Esophagus squamous epithelium (tissue), 4 donors: ENCODE data around the gene MAPK7.

Experiments used
- CTCF ChIP-seq, 6 experiments: fragments of 450-650 bp in 4 of 6; fragments of 200-600 bp in 2 of 6; sonication (generic) in 2 of 6; IDR thresholded peaks; one replicate each; pipeline ENCODE4 v1.5.1; 2016 to 2019; ENCODE audit warnings: antibody characterized with exemption in 6 of 6, mild to moderate bottlenecking in 4 of 6, moderate library complexity in 4 of 6
- POLR2A ChIP-seq, 4 donors: fragments of 450-650 bp; IDR thresholded peaks; one replicate each; pipeline ENCODE4 v1.6.1; 2017; ENCODE audit warnings: antibody characterized with exemption in 4 of 4, mild to moderate bottlenecking in 4 of 4, moderate library complexity in 3 of 4

GRCh38 chr17:19381361-19381740, 3.1 kb downstream of the MAPK7 start:
- TF ChIP-seq CTCF (IDR thresholded peaks at IDR 0.05) (no peak), POLR2A (IDR thresholded peaks at IDR 0.05) (no peak)
